Heart right ventricle (tissue), 16 donors: Measurements from ENCODE around the gene MSLN. TPM values are rescaled to one million over a fixed set of nuclear protein-coding genes. Genes with fewer than 3 reads are reported as not detected.
"Not testable (repeated sequence)": the region's sequence is repeated elsewhere in the genome, so short reads cannot be mapped to it uniquely, and the experiment has no call there.

ENCODE experiments used
- ATAC-seq, 8 donors: fragments of 200-7000 bp; cut with Tn5 transposase; one replicate each; pipeline ENCODE4 v1.9.1; 2020; ENCODE audit warnings: mild to moderate bottlenecking in 8 of 8, moderate library complexity in 8 of 8, moderate number of reproducible peaks in 1 of 8
- DNase-seq, 2 donors: peaks; one replicate each; pipeline ENCODE4 v3.0.0-alpha.2; 2020
- H3K27ac ChIP-seq, 10 donors: fragments of 200-600 bp; sonication (generic) in 2 of 10; one replicate each; pipeline versions ENCODE4 v1.5.0 to v1.8.0; 2020 to 2022; ENCODE audit warnings: mild to moderate bottlenecking in 3 of 10
- H3K27me3 ChIP-seq, 7 donors: fragments of 200-600 bp; one replicate each; pipeline ENCODE4 v1.8.0; 2021 to 2022; ENCODE audit warnings: mild to moderate bottlenecking in 2 of 7
- H3K36me3 ChIP-seq, 9 donors: fragments of 200-600 bp; sonication (generic) in 1 of 9; one replicate each; pipeline versions ENCODE4 v1.5.0 to v1.8.0; 2020 to 2022; ENCODE audit warnings: mild to moderate bottlenecking in 2 of 9
- H3K4me1 ChIP-seq, 9 donors: fragments of 200-600 bp; sonication (generic) in 1 of 9; one replicate each; pipeline versions ENCODE4 v1.5.0 to v1.8.0; 2020 to 2022; ENCODE audit warnings: mild to moderate bottlenecking in 4 of 9
- H3K4me3 ChIP-seq, 10 donors: fragments of 200-600 bp; sonication (generic) in 2 of 10; one replicate each; pipeline versions ENCODE4 v1.5.0 to v1.8.0; 2020 to 2022; ENCODE audit warnings: mild to moderate bottlenecking in 7 of 10, moderate library complexity in 2 of 10
- H3K9me3 ChIP-seq, 11 donors: fragments of 200-600 bp in 10 of 11; sonication (generic) in 2 of 11; one replicate each; pipeline versions ENCODE4 v1.5.0 to v1.8.0; 2013 to 2022; ENCODE audit warnings: mild to moderate bottlenecking in 2 of 11, control low read depth in 1 of 11, moderate library complexity in 1 of 11
- CTCF ChIP-seq, 9 donors: fragments of 200-600 bp; sonication (generic) in 2 of 9; IDR thresholded peaks; one replicate each; pipeline versions ENCODE4 v1.5.0 to v1.8.0; 2021 to 2022; ENCODE audit warnings: antibody characterized with exemption in 9 of 9, mild to moderate bottlenecking in 5 of 9, moderate library complexity in 1 of 9
- WGBS, 2 donors: extraction: QIAGEN DNeasy Blood & Tissue Kit; methylation state at CpG; one replicate each; pipeline ENCODE4 v1.1.7; 2013; ENCODE audit warnings: inconsistent platforms in 1 of 2; 5-methylcytosine and 5-hydroxymethylcytosine counted together
- intact Hi-C, 10 donors: fragments of 100-400 bp; cut with DNase I; formaldehyde crosslinking; loops; one replicate each; pipeline versions ENCODE4 v1.11.1 to v1.14.2; 2022
- polyA plus RNA-seq, 2 donors: library from polyadenylated mRNA; stranded (reverse); fragments of 200-250 nt; gene quantifications; one replicate each; pipeline ENCODE4 v1.2.3, GENCODE V29; 2013
- total RNA-seq, 10 donors: library from RNA; stranded (reverse); fragmentation: NEBNext Ultra II Directional in 3 of 10; extraction: Animal tissue kit (Norgen Biotek cat#: 25700) in 3 of 10; gene quantifications; one replicate each; pipeline versions ENCODE4 v1.2.1 to v1.2.4, GENCODE V29; 2021 to 2023
- donor health status: Arrhythmogenic right ventricular cardiomyopathy.
- donor health status: ischemic (EF 13 %, LVEDD 7.1; RV severe dilation, severe dysfunction).
- donor health status: healthy with polysubstance abuse.
- donor health status: DM: no; HTN: yes; CAD: no.
- donor health status: DM: no; HTN: no; CAD: no.
- donor health status: ischemic (EF 25% LVEDD 6.9; RV normal size, moderate dysfunction).
- donor health status: ischemic (EF 25% LVEDD 5.7; RV mildly dilated, moderate dysfunction).
- donor health status: healthy.
- donor health status: DM: yes; HTN: yes; CAD: no.
- donor health status: Ischemic cardiomyopathy.
- donor health status: ischemic (EF 35%, LVEDD 5.7; RV mildly dilated, moderate dysfunction).
- donor health status: nonischemic (EF 11% LVEDD 7.7; RV severe dilation, severe dysfunction).
- donor health status: DM: yes; HTN: yes; CAD: no.
- donor health status: PGD.
- donor health status: ischemic (EF 29% LVEDD 5.4; RV normal size, mild dysfunction).
- donor health status: nonischemic (EF 23%, LVEDD 6.1; RV moderate dilation, normal function).

Gene MSLN
- total and polyA plus RNA-seq, 12 donors: 0.09 to 4.0 (median 0.28) TPM; not detected in 8

GRCh38 chr16:751152-752006 lies 9.2 kb upstream of the MSLN start:
- no peak for TF ChIP-seq CTCF (IDR thresholded peaks at IDR 0.05)
- intact Hi-C loops: no loop called here
- Histone ChIP-seq H3K27ac (no peak overlapping the region), H3K9me3 (no peaks in the 10 kb centered on the region), H3K36me3 (no peaks in the 10 kb centered on the region), H3K27me3 (peaks cover 0 to 15% (median 0%) of the 10 kb centered on the region in 7 donors), H3K4me1 (peaks cover 0 to 9% (median 0%) of the 10 kb centered on the region in 9 donors), H3K4me3 (no peak overlapping the region)
- peak in 5 of 8 donors; percentile 47 to 98 (median 89) for ATAC-seq
- peak in 1 of 2 donors; percentile 45 for DNase-seq
- WGBS, 2 donors: 60 to 65% methylated on average over 39 of the region's 39 CpGs

GRCh38 chr16:752007-752312 lies 8.6 kb upstream of the MSLN start:
- no peaks in the 10 kb centered on the region for H3K36me3 ChIP-seq
- intact Hi-C loops: no loop called here
- 28 to 30% methylated on average over 10 of the region's 10 CpGs for WGBS, 2 donors
- no peak for TF ChIP-seq CTCF (IDR thresholded peaks at IDR 0.05)
- H3K9me3 ChIP-seq: no peaks in the 10 kb centered on the region
- ATAC-seq (peak in 1 of 8 donors; percentile 15), DNase-seq (no peak)
- H3K4me3 ChIP-seq: no peak overlapping the region
- peaks cover 0 to 15% (median 0%) of the 10 kb centered on the region in 7 donors for H3K27me3 ChIP-seq
- H3K4me1 ChIP-seq: peaks cover 0 to 9% (median 0%) of the 10 kb centered on the region in 9 donors
- no peak overlapping the region for H3K27ac ChIP-seq

- peaks cover 0 to 13% (median 0%) of the 10 kb centered on the region in 9 donors for H3K4me1 ChIP-seq
- H3K27ac ChIP-seq: peak overlapping the region in 1 of 10 donors; percentile 60
- intact Hi-C loops, DNase-seq, ATAC-seq, H3K9me3 ChIP-seq, H3K4me3 ChIP-seq, H3K36me3 ChIP-seq: not testable (repeated sequence)
- WGBS, 2 donors: 88 to 91% methylated on average over 11 of the region's 11 CpGs
- peaks cover 0 to 15% (median 0%) of the 10 kb centered on the region in 7 donors for H3K27me3 ChIP-seq
These were observed 6.4 kb upstream of the MSLN start for GRCh38 chr16:754121-754607.

- Histone ChIP-seq H3K9me3 (no peaks in the 10 kb centered on the region), H3K27ac (peak overlapping the region in 1 of 10 donors; percentile 60), H3K4me1 (peaks cover 0 to 13% (median 0%) of the 10 kb centered on the region in 9 donors), H3K27me3 (peaks cover 0 to 15% (median 0%) of the 10 kb centered on the region in 7 donors), H3K4me3 (no peak overlapping the region), H3K36me3 (no peaks in the 10 kb centered on the region)
- no peak for TF ChIP-seq CTCF (IDR thresholded peaks at IDR 0.05)
- intact Hi-C loops: no loop called here
- DNase-seq: no peak
- ATAC-seq: peak in 2 of 8 donors; percentile 35 to 41
- 67 to 73% methylated on average over 11 of the region's 11 CpGs for WGBS, 2 donors
These were observed 5.9 kb upstream of the MSLN start for GRCh38 chr16:754656-755055.

- H3K4me1 ChIP-seq: peaks cover 0 to 13% (median 0%) of the 10 kb centered on the region in 9 donors
- H3K4me3 ChIP-seq: no peak overlapping the region
- WGBS, 2 donors: 91 to 94% methylated on average over 5 of the region's 5 CpGs
- no peaks in the 10 kb centered on the region for H3K36me3 ChIP-seq
- no peak for TF ChIP-seq CTCF (IDR thresholded peaks at IDR 0.05)
- H3K27ac ChIP-seq: no peak overlapping the region
- no peak for DNase-seq
- no peaks in the 10 kb centered on the region for H3K9me3 ChIP-seq
- intact Hi-C loops: no loop called here
- no peak for ATAC-seq
- H3K27me3 ChIP-seq: peaks cover 0 to 19% (median 0%) of the 10 kb centered on the region in 7 donors
These were observed 4.1 kb upstream of the MSLN start for GRCh38 chr16:756428-756827.
